PC-9 (cell line): ENCODE data around the gene DIP2C. TPM values are rescaled to one million over a fixed set of nuclear protein-coding genes. Genes with fewer than 3 reads are reported as not detected.

Experiments used
- BruUV-seq: library from RNA; stranded (reverse); fragments of 400-500 nt; replicated peaks from 2 replicates; lab custom pipeline; 2021; lab: Mats Ljungman, UMichigan
- CTCF ChIA-PET: fragments of 300-600 bp; sonication (Branson Sonifier 250); formaldehyde crosslinking; loops from one replicate; lab custom pipeline; 2022; ENCODE audit warnings: antibody characterized with exemption; lab: Charles Lee
- POLR2A ChIA-PET: fragments of 300-600 bp; sonication (Branson Sonifier 250); formaldehyde crosslinking; loops from one replicate; lab custom pipeline; 2022; ENCODE audit warnings: antibody characterized with exemption; ENCODE audit not compliant: unreplicated experiment; lab: Charles Lee
- DNase-seq, 2 experiments: peaks; one replicate each; pipeline versions ENCODE4 v3.0.0 to v3.0.0-alpha.2; 2015 to 2022; ENCODE audit warnings: mixed read lengths in 1 of 2
- H2AFZ ChIP-seq: fragments of 200-600 bp; sonication (generic); 2 replicates; pipeline ENCODE4 v1.8.1; 2017; ENCODE audit warnings: antibody characterized with exemption
- H3F3A ChIP-seq: fragments of 200-600 bp; sonication (generic); 2 replicates; pipeline ENCODE4 v1.8.1; 2017; ENCODE audit warnings: antibody characterized with exemption, mild to moderate bottlenecking, low read depth; ENCODE audit not compliant: insufficient read depth
- H3K27ac ChIP-seq: fragments of 200-600 bp; sonication (generic); 2 replicates; pipeline ENCODE4 v1.6.1; 2016; ENCODE audit warnings: mixed run types
- H3K27me3 ChIP-seq: fragments of 200-600 bp; sonication (generic); 2 replicates; pipeline ENCODE4 v1.6.1; 2016; ENCODE audit warnings: low read depth, mixed run types; ENCODE audit not compliant: insufficient read depth
- H3K36me3 ChIP-seq: fragments of 200-600 bp; sonication (generic); 2 replicates; pipeline ENCODE4 v1.6.1; 2016; ENCODE audit warnings: low read depth, mixed run types
- H3K4me1 ChIP-seq: fragments of 200-600 bp; sonication (generic); replicated peaks from 2 replicates; pipeline ENCODE4 v1.6.1; 2016; ENCODE audit warnings: mixed run types; ENCODE audit not compliant: insufficient read depth
- H3K4me2 ChIP-seq: fragments of 200-600 bp; sonication (generic); 2 replicates; pipeline ENCODE4 v1.6.1; 2017; ENCODE audit warnings: mixed run types
- H3K4me3 ChIP-seq: fragments of 200-600 bp; sonication (generic); 2 replicates; pipeline ENCODE4 v1.6.1; 2016; ENCODE audit warnings: mixed run types
- H3K79me2 ChIP-seq: fragments of 200-600 bp; sonication (generic); 2 replicates; pipeline ENCODE4 v1.6.1; 2017; ENCODE audit warnings: low read depth, mixed run types
- H3K9me2 ChIP-seq: fragments of 200-600 bp; sonication (generic); 2 replicates; pipeline ENCODE4 v1.8.1; 2017; ENCODE audit warnings: mild to moderate bottlenecking; ENCODE audit not compliant: insufficient read depth
- H3K9me3 ChIP-seq: fragments of 200-600 bp; sonication (generic); 2 replicates; pipeline ENCODE4 v1.8.1; 2016; ENCODE audit warnings: low read depth; ENCODE audit not compliant: insufficient read depth
- H4K20me1 ChIP-seq: fragments of 200-600 bp; sonication (generic); 2 replicates; pipeline ENCODE4 v1.8.1; 2017; ENCODE audit not compliant: insufficient read depth
- CTCF ChIP-seq: fragments of 200-600 bp; sonication (generic); conservative IDR thresholded peaks from 2 replicates; pipeline ENCODE4 v1.6.1; 2017; ENCODE audit warnings: mixed run types, antibody characterized with exemption, mild to moderate bottlenecking, moderate library complexity
- EZH2 ChIP-seq: fragments of 200-600 bp; sonication (generic); IDR thresholded peaks from 2 replicates; pipeline ENCODE4 v1.8.0; 2017; ENCODE audit warnings: antibody characterized with exemption, low read depth
- intact Hi-C: fragments of 100-400 bp; cut with micrococcal nuclease; formaldehyde crosslinking; loops from one replicate; pipeline ENCODE4 v1.10.0; 2022; ENCODE audit not compliant: unreplicated experiment
- total RNA-seq: library from RNA; stranded (reverse); gene quantifications from 2 replicates; pipeline ENCODE4 v1.2.3, GENCODE V29; 2021

The DIP2C gene
- total RNA-seq, 1 experiment from 2014 or later = 0.83 TPM

DNA sequence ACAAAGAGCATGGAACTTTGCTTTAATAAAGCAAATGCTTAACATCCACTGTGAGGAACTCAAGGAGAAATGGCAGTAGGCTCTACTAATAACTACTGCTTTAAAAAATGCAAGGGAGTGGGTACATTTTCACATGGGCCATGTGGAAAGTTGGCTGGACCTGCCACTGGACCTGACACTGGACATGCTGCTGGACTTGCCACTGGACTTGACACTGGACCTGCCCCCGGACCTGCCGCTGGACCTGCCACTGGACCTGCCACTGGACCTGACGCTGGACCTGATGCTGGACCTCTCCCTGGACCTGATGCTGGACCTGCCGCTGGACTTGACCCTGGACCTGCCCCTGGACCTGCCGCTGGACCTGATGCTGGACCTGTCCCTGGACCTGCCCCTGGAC, 32.6 kb downstream of the DIP2C start:
- no peaks in the 10 kb centered on the region for H3K9me3 ChIP-seq
- H3K9me2 ChIP-seq = no peaks in the 10 kb centered on the region
- POLR2A ChIA-PET = no interaction called here
- no peak overlapping the region for H3K4me3 ChIP-seq
- intact Hi-C loops = no loop called here
- CTCF ChIA-PET = no interaction called here
- TF ChIP-seq EZH2 (no peak), CTCF (no peak)
- DNase-seq = no peak
- H3K79me2 ChIP-seq = no peaks in the 10 kb centered on the region
- peaks cover 30% of the 10 kb centered on the region for H3K27me3 ChIP-seq
- H4K20me1 ChIP-seq = no peaks in the 10 kb centered on the region
- no TSS peak for BruUV-seq
- no peaks in the 10 kb centered on the region for H3K4me1 ChIP-seq
- no peak overlapping the region for H3K27ac ChIP-seq
- no peak overlapping the region for H2AFZ ChIP-seq
- H3K4me2 ChIP-seq = no peak overlapping the region
- H3K36me3 ChIP-seq = no peaks in the 10 kb centered on the region
- H3F3A ChIP-seq = no peaks in the 10 kb centered on the region

- no TSS peak for BruUV-seq
- H3K4me3 ChIP-seq = no peak overlapping the region
- H3K27ac ChIP-seq = no peak overlapping the region
- H3K9me3 ChIP-seq = no peaks in the 10 kb centered on the region
- H3K4me1 ChIP-seq = no peaks in the 10 kb centered on the region
- H3K9me2 ChIP-seq = no peaks in the 10 kb centered on the region
- no peak for DNase-seq
- ChIA-PET CTCF (no interaction called here), POLR2A (no interaction called here)
- TF ChIP-seq CTCF = no peak
- no peak for TF ChIP-seq EZH2
- intact Hi-C loops = no loop called here
- no peak overlapping the region for H2AFZ ChIP-seq
- peaks cover 25% of the 10 kb centered on the region for H3K27me3 ChIP-seq
- H3K79me2 ChIP-seq = no peaks in the 10 kb centered on the region
- H3K36me3 ChIP-seq = no peaks in the 10 kb centered on the region
- H3K4me2 ChIP-seq = no peak overlapping the region
- no peaks in the 10 kb centered on the region for H3F3A ChIP-seq
- no peaks in the 10 kb centered on the region for H4K20me1 ChIP-seq
Observed at GRCh38 chr10:655184-655583, 34.3 kb downstream of the DIP2C start.

DNA sequence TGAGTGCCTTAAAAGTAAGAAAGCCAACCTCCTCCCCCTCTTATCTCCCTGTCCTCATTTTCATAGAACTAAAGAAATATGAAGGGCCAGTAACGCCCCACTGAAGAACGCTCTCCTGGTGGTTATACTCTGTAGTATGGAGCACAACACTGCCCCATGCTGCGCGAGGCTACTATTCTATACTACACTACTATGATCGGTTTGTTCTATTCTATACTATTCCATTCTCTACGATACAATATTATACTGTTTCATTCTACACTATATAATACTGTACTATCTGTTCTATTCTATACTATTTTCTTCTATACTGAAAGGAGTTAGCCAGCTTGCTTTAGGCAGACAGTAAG, 34.8 kb downstream of the DIP2C start:
- ChIA-PET POLR2A (no interaction called here), CTCF (no interaction called here)
- no peak for TF ChIP-seq EZH2
- Histone ChIP-seq H3K79me2 (no peaks in the 10 kb centered on the region), H3K9me2 (no peaks in the 10 kb centered on the region), H3K4me3 (no peak overlapping the region), H3K27me3 (peaks cover 25% of the 10 kb centered on the region), H3K4me1 (no peaks in the 10 kb centered on the region), H3K36me3 (no peaks in the 10 kb centered on the region), H3K9me3 (no peaks in the 10 kb centered on the region), H2AFZ (no peak overlapping the region), H3F3A (no peaks in the 10 kb centered on the region), H4K20me1 (no peaks in the 10 kb centered on the region), H3K27ac (no peak overlapping the region), H3K4me2 (no peak overlapping the region)
- intact Hi-C loops = no loop called here
- no TSS peak for BruUV-seq
- no peak for DNase-seq

GRCh38 chr10:653991-654646, 35.3 kb downstream of the DIP2C start:
- CTCF ChIA-PET = no interaction called here

More at GRCh38 chr10:653991-654646, 35.3 kb downstream of the DIP2C start:
- Histone ChIP-seq H3K4me1 (no peaks in the 10 kb centered on the region), H3K79me2 (no peaks in the 10 kb centered on the region), H3F3A (no peaks in the 10 kb centered on the region), H3K4me2 (no peak overlapping the region), H3K9me2 (no peaks in the 10 kb centered on the region), H3K27me3 (peaks cover 25% of the 10 kb centered on the region), H2AFZ (no peak overlapping the region), H3K9me3 (no peaks in the 10 kb centered on the region), H3K36me3 (no peaks in the 10 kb centered on the region), H3K4me3 (no peak overlapping the region), H3K27ac (no peak overlapping the region), H4K20me1 (no peaks in the 10 kb centered on the region)
- BruUV-seq = no TSS peak
- POLR2A ChIA-PET = no interaction called here
- no peak for DNase-seq
- TF ChIP-seq EZH2 (no peak), CTCF (no peak)
- intact Hi-C loops = no loop called here
